Gastrocnemius medialis (tissue), 4 donors: ENCODE measurements around the gene ZNF778.

Experiments used
- CTCF ChIP-seq, 5 experiments: fragments of 450-650 bp in 3 of 5; fragments of 200-600 bp in 2 of 5; sonication (generic) in 2 of 5; IDR thresholded peaks in 4 of 5; conservative IDR thresholded peaks in 1 of 5; 1 replicate in 4 of 5; 2 replicates in 1 of 5; pipeline ENCODE4 v1.5.1; 2016 to 2019; ENCODE audit warnings: antibody characterized with exemption in 5 of 5, mild to moderate bottlenecking in 3 of 5, moderate library complexity in 3 of 5
- POLR2A ChIP-seq, 2 donors: fragments of 450-650 bp; IDR thresholded peaks; one replicate each; pipeline ENCODE4 v1.6.1; 2017; ENCODE audit warnings: antibody characterized with exemption in 2 of 2, mild to moderate bottlenecking in 2 of 2, moderate library complexity in 2 of 2

DNA sequence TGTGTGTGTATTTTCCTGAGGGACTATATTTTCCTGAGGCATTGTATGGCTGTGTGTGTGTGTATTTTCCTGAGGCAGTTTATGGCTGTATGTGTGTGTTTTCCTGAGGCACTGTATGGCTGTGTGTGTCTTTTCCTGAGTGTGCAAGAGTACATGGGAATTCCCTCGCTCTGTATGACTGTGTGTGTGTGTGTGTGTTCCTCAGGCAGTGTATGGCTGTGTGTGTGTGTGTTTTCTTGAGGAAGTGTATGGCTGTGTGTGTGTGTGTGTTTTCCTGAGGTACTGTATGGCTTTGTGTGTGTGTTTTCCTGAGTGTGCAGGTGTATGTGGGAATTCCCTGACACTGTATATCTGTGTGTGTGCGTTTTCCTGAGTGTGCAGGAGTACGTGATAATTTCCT is 4.1 kb downstream of the ZNF778 start:
- no peak for TF ChIP-seq CTCF (IDR thresholded peaks at IDR 0.05 in 4 of 5, conservative IDR thresholded peaks at IDR 0.05 in 1 of 5)
- no peak for TF ChIP-seq POLR2A (IDR thresholded peaks at IDR 0.05)
